ENCODE data around the gene GABARAP. TPM values are rescaled to one million over a fixed set of nuclear protein-coding genes. Genes with fewer than 3 reads are reported as not detected.
A peak's percentile ranks its signal among the peaks of the same experiment; 100 is the strongest.

The GABARAP gene
- total RNA-seq, 1 donor from 2014 or later: 418 TPM

- Mint-ChIP-seq H3K4me3 (ENCODE audit: unreplicated experiment) (no peak overlapping the region), H3K4me1 (ENCODE audit: unreplicated experiment) (peaks cover 16% of the 10 kb centered on the region), H3K36me3 (ENCODE audit: low read depth, unreplicated experiment) (peaks cover 20% of the 10 kb centered on the region), H3K9me3 (ENCODE audit: unreplicated experiment) (no peaks in the 10 kb centered on the region), H3K27me3 (ENCODE audit: unreplicated experiment) (peaks cover 12% of the 10 kb centered on the region), H3K27ac (ENCODE audit: unreplicated experiment) (peak overlapping the region; percentile 57)
- DNase-seq (ENCODE audit: low spot score): no peak
- TF ChIP-seq, protein P1, sequence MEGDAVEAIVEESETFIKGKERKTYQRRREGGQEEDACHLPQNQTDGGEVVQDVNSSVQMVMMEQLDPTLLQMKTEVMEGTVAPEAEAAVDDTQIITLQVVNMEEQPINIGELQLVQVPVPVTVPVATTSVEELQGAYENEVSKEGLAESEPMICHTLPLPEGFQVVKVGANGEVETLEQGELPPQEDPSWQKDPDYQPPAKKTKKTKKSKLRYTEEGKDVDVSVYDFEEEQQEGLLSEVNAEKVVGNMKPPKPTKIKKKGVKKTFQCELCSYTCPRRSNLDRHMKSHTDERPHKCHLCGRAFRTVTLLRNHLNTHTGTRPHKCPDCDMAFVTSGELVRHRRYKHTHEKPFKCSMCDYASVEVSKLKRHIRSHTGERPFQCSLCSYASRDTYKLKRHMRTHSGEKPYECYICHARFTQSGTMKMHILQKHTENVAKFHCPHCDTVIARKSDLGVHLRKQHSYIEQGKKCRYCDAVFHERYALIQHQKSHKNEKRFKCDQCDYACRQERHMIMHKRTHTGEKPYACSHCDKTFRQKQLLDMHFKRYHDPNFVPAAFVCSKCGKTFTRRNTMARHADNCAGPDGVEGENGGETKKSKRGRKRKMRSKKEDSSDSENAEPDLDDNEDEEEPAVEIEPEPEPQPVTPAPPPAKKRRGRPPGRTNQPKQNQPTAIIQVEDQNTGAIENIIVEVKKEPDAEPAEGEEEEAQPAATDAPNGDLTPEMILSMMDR (IDR thresholded peaks at IDR 0.05; ENCODE audit: unreplicated experiment): no peak
Observed at GRCh38 chr17:7258731-7259554, 16.7 kb upstream of the GABARAP start.

DNA sequence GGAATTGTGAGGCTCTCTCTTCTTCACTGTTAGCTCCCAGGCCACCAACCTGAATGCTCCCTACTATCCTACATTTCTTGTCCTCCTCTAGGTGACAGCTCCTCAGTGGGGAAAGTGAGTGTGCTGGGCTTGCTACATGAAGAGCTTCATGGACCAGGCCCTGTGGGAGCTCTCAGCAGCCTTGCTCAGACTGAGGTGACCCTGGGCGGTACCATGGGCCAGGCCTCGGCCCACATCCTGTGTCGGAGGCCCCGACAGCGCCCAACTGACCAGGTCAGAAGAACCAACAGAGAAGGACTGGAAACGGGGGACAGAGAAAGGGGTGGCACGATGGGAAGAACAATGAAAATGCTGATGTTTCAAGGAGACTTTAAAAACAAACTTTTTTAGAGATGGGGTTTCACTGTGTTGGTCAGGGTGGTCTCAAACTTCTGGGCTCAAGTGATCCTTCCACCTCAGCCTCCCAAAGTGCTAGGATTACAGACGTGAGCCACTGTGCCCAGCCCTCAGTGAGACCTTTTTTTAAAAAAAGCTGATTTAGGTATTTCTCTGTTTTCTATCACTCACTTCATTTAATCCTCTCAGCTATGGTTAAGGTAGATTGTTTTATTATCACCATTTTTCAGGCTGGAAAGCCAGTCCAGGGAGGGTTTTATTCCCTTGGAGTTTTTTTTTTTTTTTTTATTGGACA, 14.7 kb upstream of the GABARAP start:
- Mint-ChIP-seq H3K4me3 (ENCODE audit: unreplicated experiment) (peak overlapping the region; percentile 68), H3K4me1 (ENCODE audit: unreplicated experiment) (peaks cover 15% of the 10 kb centered on the region), H3K9me3 (ENCODE audit: unreplicated experiment) (no peaks in the 10 kb centered on the region), H3K27ac (ENCODE audit: unreplicated experiment) (no peak overlapping the region), H3K36me3 (ENCODE audit: low read depth, unreplicated experiment) (peaks cover 24% of the 10 kb centered on the region), H3K27me3 (ENCODE audit: unreplicated experiment) (peaks cover 9% of the 10 kb centered on the region)
- DNase-seq (ENCODE audit: low spot score): no peak
- TF ChIP-seq, protein P1 (IDR thresholded peaks at IDR 0.05; ENCODE audit: unreplicated experiment): no peak

DNA sequence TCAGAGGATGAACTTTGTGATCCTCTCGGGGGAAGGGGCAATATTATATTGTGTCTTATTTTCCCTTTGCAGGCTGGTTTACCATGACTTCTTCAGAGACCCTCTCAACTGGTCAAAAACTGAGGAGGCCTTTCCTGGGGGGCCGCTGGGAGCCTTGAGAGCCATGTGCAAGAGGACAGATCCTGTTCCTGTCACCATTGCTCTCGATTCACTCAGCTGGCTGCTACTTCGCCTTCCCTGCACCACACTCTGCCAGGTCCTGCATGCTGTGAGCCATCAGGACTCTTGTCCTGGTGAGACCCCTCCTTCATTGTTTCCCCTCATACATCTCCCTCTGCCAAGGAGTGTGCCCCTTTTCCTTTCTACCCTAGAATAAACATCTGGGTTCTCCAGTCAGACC, 12.3 kb upstream of the GABARAP start:
- no peak for DNase-seq (ENCODE audit: low spot score)
- H3K9me3 Mint-ChIP-seq (ENCODE audit: unreplicated experiment): no peaks in the 10 kb centered on the region
- H3K4me3 Mint-ChIP-seq (ENCODE audit: unreplicated experiment): peak overlapping the region; percentile 54
- peaks cover 12% of the 10 kb centered on the region for H3K27me3 Mint-ChIP-seq (ENCODE audit: unreplicated experiment)
- TF ChIP-seq, protein P1 (IDR thresholded peaks at IDR 0.05; ENCODE audit: unreplicated experiment): no peak
- no peak overlapping the region for H3K27ac Mint-ChIP-seq (ENCODE audit: unreplicated experiment)
- peaks cover 31% of the 10 kb centered on the region for H3K36me3 Mint-ChIP-seq (ENCODE audit: low read depth, unreplicated experiment)
- peaks cover 26% of the 10 kb centered on the region for H3K4me1 Mint-ChIP-seq (ENCODE audit: unreplicated experiment)

GRCh38 chr17:7253082-7253481, 10.8 kb upstream of the GABARAP start:
- peak overlapping the region; percentile 93 for H3K4me3 Mint-ChIP-seq (ENCODE audit: unreplicated experiment)
- H3K27ac Mint-ChIP-seq (ENCODE audit: unreplicated experiment): peak overlapping the region; percentile 99
- peaks cover 30% of the 10 kb centered on the region for H3K36me3 Mint-ChIP-seq (ENCODE audit: low read depth, unreplicated experiment)
- no peak for DNase-seq (ENCODE audit: low spot score)
- TF ChIP-seq, protein P1 (IDR thresholded peaks at IDR 0.05; ENCODE audit: unreplicated experiment): no peak
- peaks cover 31% of the 10 kb centered on the region for H3K4me1 Mint-ChIP-seq (ENCODE audit: unreplicated experiment)
- no peaks in the 10 kb centered on the region for H3K9me3 Mint-ChIP-seq (ENCODE audit: unreplicated experiment)
- peaks cover 12% of the 10 kb centered on the region for H3K27me3 Mint-ChIP-seq (ENCODE audit: unreplicated experiment)

Measured in endothelial cell (in vitro differentiated cells).